ENCODE measurements around the gene B4GALT5. TPM values are rescaled to one million over a fixed set of nuclear protein-coding genes. Genes with fewer than 3 reads are reported as not detected.

Gene B4GALT5
- total RNA-seq, 1 experiment from 2014 or later = 92.5 TPM

DNA sequence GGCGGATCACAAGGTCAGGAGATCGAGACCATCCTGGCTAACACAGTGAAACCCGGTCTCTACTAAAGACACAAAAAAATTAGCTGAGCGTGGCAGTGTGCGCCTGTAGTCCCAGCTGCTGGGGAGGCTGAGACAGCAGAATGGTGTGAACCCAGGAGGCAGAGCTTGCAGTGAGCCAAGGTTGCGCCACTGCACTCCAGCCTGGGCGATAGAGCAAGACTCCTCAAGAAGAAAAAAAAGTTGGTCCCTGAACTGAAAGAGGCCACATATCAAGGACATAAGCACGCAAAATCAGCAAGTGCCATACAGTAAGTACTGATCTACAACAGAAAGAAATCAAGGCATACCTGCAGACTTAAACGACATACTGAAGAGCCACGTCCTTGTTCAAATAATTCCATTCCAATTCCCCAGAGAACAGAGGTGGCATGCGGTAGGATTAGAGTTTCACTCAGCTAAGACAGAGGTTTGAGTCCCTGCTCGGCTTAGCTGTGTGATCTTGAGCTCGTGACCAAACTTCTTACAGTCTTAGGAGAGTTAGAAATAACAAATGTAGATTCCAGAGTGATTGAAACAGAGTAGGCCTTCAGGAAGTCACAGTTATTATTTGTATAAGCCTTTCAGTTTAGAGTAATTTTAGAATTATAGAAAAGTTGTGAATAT is 29.2 kb downstream of the B4GALT5 start:
- DNase-seq (ENCODE audit: low read depth, low spot score) = no peak
- Histone ChIP-seq H3K9ac (ENCODE audit: low read length) (no peak overlapping the region), H3K27ac (ENCODE audit: low read depth, low read length) (no peak overlapping the region), H2AFZ (ENCODE audit: low read depth, low read length, poor library complexity, severe bottlenecking) (no peak overlapping the region), H3K79me2 (ENCODE audit: insufficient read depth, low read length) (peaks cover 100% of the 10 kb centered on the region), H4K20me1 (ENCODE audit: insufficient read depth) (peaks cover 3% of the 10 kb centered on the region; the same call in 1 of the 2 replicates), H3K9me2 (ENCODE audit: insufficient read depth) (no peaks in the 10 kb centered on the region), H3K27me3 (ENCODE audit: insufficient read depth, low read length) (no peaks in the 10 kb centered on the region), H3K36me3 (ENCODE audit: control insufficient read depth in 1 of 2, insufficient read depth in 2 of 2, low read length in 2 of 2) (no peaks in the 10 kb centered on the region), H3K4me1 (ENCODE audit: control insufficient read depth in 1 of 2, insufficient read depth in 2 of 2, low read length in 2 of 2) (peaks cover 71 to 86% of the 10 kb centered on the region in 2 experiments), H3K4me2 (ENCODE audit: low read length) (no peak overlapping the region), H3K4me3 (replicated peaks in 1 of 2; ENCODE audit: low read depth in 1 of 2, low read length in 2 of 2) (no peak overlapping the region), H3K9me3 (ENCODE audit: control insufficient read depth in 1 of 2, insufficient read depth in 1 of 2, low read depth in 1 of 2, low read length in 2 of 2) (no peaks in the 10 kb centered on the region)
- intact Hi-C loops (cut with micrococcal nuclease) = no loop called here
- ChIA-PET RAD21 (ENCODE audit: low non-redundant PET in 1 of 2, low total read pairs in 2 of 2, uncharacterized antibody in 2 of 2, unreplicated experiment in 2 of 2) (no interaction called here), POLR2A (interaction anchor here (1.0 kb wide), 1 partner anchor 29 kb away, joined by 3 read pairs; the partner anchor contains the start of gene B4GALT5), CTCF (no interaction called here)
- no TSS peak for BruUV-seq (replicated peaks)
- TF ChIP-seq POLR2A (IDR thresholded peaks at IDR 0.05; ENCODE audit: borderline replicate concordance, extremely low read depth, insufficient read depth, insufficient read length) (no peak), RAD21 (IDR thresholded peaks at IDR 0.05; ENCODE audit: low read depth) (no peak), SP1 (IDR thresholded peaks at IDR 0.05; ENCODE audit: low read depth) (no peak), ELF1 (IDR thresholded peaks at IDR 0.05; ENCODE audit: borderline replicate concordance, low read depth) (no peak)
- TF ChIP-seq, protein P1, sequence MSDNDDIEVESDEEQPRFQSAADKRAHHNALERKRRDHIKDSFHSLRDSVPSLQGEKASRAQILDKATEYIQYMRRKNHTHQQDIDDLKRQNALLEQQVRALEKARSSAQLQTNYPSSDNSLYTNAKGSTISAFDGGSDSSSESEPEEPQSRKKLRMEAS (IDR thresholded peaks at IDR 0.05) = no peak
- ATAC-seq = no peak

DNA sequence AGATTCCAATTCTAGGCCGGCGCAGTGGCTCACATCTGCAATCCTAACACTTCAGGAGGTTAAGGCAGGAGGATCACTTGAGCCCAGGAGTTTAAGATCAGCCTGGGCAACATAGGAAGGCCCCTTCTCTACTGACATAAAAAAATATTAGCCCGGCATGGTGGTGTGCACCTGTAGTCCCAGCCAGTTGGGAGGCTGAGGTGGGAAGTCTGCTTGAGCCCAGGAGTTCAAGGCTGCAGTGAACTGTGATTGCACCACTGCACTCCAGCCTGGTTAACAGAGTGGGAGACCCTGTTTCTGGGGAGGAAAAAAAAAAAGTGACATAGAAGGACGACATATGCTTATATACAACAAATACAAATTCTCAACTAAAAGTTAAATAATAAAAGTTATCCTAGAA is 30.9 kb downstream of the B4GALT5 start:
- Histone ChIP-seq H3K27ac (ENCODE audit: low read depth, low read length) (no peak overlapping the region), H3K4me2 (ENCODE audit: low read length) (no peak overlapping the region), H3K9me2 (ENCODE audit: insufficient read depth) (no peaks in the 10 kb centered on the region), H3K9ac (ENCODE audit: low read length) (no peak overlapping the region), H3K36me3 (ENCODE audit: control insufficient read depth in 1 of 2, insufficient read depth in 2 of 2, low read length in 2 of 2) (no peaks in the 10 kb centered on the region), H2AFZ (ENCODE audit: low read depth, low read length, poor library complexity, severe bottlenecking) (no peak overlapping the region), H3K4me3 (replicated peaks in 1 of 2; ENCODE audit: low read depth in 1 of 2, low read length in 2 of 2) (no peak overlapping the region), H4K20me1 (ENCODE audit: insufficient read depth) (peaks cover 3% of the 10 kb centered on the region; the same call in 1 of the 2 replicates), H3K9me3 (ENCODE audit: control insufficient read depth in 1 of 2, insufficient read depth in 1 of 2, low read depth in 1 of 2, low read length in 2 of 2) (no peaks in the 10 kb centered on the region), H3K79me2 (ENCODE audit: insufficient read depth, low read length) (peaks cover 100% of the 10 kb centered on the region), H3K4me1 (ENCODE audit: control insufficient read depth in 1 of 2, insufficient read depth in 2 of 2, low read length in 2 of 2) (peaks cover 71 to 86% of the 10 kb centered on the region in 2 experiments), H3K27me3 (ENCODE audit: insufficient read depth, low read length) (no peaks in the 10 kb centered on the region)
- ChIA-PET CTCF (no interaction called here), POLR2A (no interaction called here), RAD21 (ENCODE audit: low non-redundant PET in 1 of 2, low total read pairs in 2 of 2, uncharacterized antibody in 2 of 2, unreplicated experiment in 2 of 2) (no interaction called here)
- intact Hi-C loops (cut with micrococcal nuclease) = no loop called here
- ATAC-seq (no peak), DNase-seq (ENCODE audit: low read depth, low spot score) (no peak)
- BruUV-seq (replicated peaks) = no TSS peak
- TF ChIP-seq CBX3 (IDR thresholded peaks at IDR 0.05; ENCODE audit: low read depth) = no peak
